RWPE2 (cell line): ENCODE data around the gene SORCS2.

Experiments used
- ATAC-seq: fragments of 200-7000 bp; cut with Tn5 transposase; 3 replicates; pipeline ENCODE4 v1.9.1; 2021; ENCODE audit warnings: low read depth
- DNase-seq: peaks from one replicate; pipeline ENCODE4 v3.0.0-alpha.2; 2020; ENCODE audit warnings: low spot score
- H3K27ac ChIP-seq: fragments of 450-650 bp; 2 replicates; pipeline ENCODE4 v1.5.1; 2017; ENCODE audit warnings: mild to moderate bottlenecking; ENCODE audit not compliant: poor library complexity, severe bottlenecking
- H3K27me3 ChIP-seq: fragments of 250-450 bp; sonication (Bioruptor Pico); 2 replicates; pipeline ENCODE4 v1.5.1; 2021; ENCODE audit warnings: mild to moderate bottlenecking, moderate library complexity; ENCODE audit not compliant: insufficient read depth, poor library complexity, severe bottlenecking
- H3K36me3 ChIP-seq: fragments of 250-450 bp; sonication (Bioruptor Pico); 2 replicates; pipeline ENCODE4 v1.5.1; 2020; ENCODE audit warnings: low read depth, mild to moderate bottlenecking, moderate library complexity
- H3K4me1 ChIP-seq: fragments of 250-450 bp; sonication (Bioruptor Pico); 2 replicates; pipeline ENCODE4 v1.5.1; 2021; ENCODE audit warnings: mild to moderate bottlenecking, moderate library complexity; ENCODE audit not compliant: insufficient read depth, poor library complexity, severe bottlenecking
- H3K4me3 ChIP-seq: fragments of 250-450 bp; sonication (Bioruptor Pico); 2 replicates; pipeline ENCODE4 v1.5.1; 2021; ENCODE audit warnings: mild to moderate bottlenecking, moderate library complexity; ENCODE audit not compliant: severe bottlenecking
- H3K9me3 ChIP-seq: fragments of 250-450 bp; sonication (Bioruptor Pico); 2 replicates; pipeline ENCODE4 v1.5.1; 2021; ENCODE audit warnings: mild to moderate bottlenecking, moderate library complexity; ENCODE audit not compliant: severe bottlenecking
- CTCF ChIP-seq: fragments of 450-650 bp; IDR thresholded peaks from one replicate; pipeline ENCODE4 v1.5.1; 2017; ENCODE audit warnings: mild to moderate bottlenecking, moderate library complexity; ENCODE audit not compliant: poor library complexity, severe bottlenecking

SORCS2 gene

GRCh38 chr4:7251321-7251720 lies 59.0 kb downstream of the SORCS2 start:
- Histone ChIP-seq H3K9me3 (no peaks in the 10 kb centered on the region), H3K36me3 (no peaks in the 10 kb centered on the region), H3K27me3 (no peaks in the 10 kb centered on the region), H3K4me1 (no peaks in the 10 kb centered on the region), H3K27ac (no peak overlapping the region), H3K4me3 (no peak overlapping the region)
- no peak for ATAC-seq
- no peak for TF ChIP-seq CTCF
- no peak for DNase-seq

GRCh38 chr4:7252051-7252450 lies 59.7 kb downstream of the SORCS2 start:
- Histone ChIP-seq H3K27me3 (no peaks in the 10 kb centered on the region), H3K4me1 (no peaks in the 10 kb centered on the region), H3K27ac (no peak overlapping the region), H3K36me3 (no peaks in the 10 kb centered on the region), H3K4me3 (no peak overlapping the region), H3K9me3 (no peaks in the 10 kb centered on the region)
- no peak for ATAC-seq
- DNase-seq, result peak; percentile 38
- no peak for TF ChIP-seq CTCF

GRCh38 chr4:7252510-7253340 lies 60.4 kb downstream of the SORCS2 start:
- DNase-seq (peak; percentile 38), ATAC-seq (no peak)
- Histone ChIP-seq H3K27ac (no peak overlapping the region), H3K9me3 (no peaks in the 10 kb centered on the region), H3K27me3 (no peaks in the 10 kb centered on the region), H3K4me1 (no peaks in the 10 kb centered on the region), H3K4me3 (no peak overlapping the region), H3K36me3 (no peaks in the 10 kb centered on the region)
- TF ChIP-seq CTCF, result no peak

GRCh38 chr4:7253341-7253700 lies 61.0 kb downstream of the SORCS2 start:
- Histone ChIP-seq H3K36me3 (no peaks in the 10 kb centered on the region), H3K27me3 (no peaks in the 10 kb centered on the region), H3K9me3 (no peaks in the 10 kb centered on the region), H3K27ac (no peak overlapping the region), H3K4me1 (no peaks in the 10 kb centered on the region), H3K4me3 (no peak overlapping the region)
- peak; percentile 47 for DNase-seq
- no peak for TF ChIP-seq CTCF
- ATAC-seq, result no peak

- ATAC-seq (no peak), DNase-seq (no peak)
- no peaks in the 10 kb centered on the region for H3K27me3 ChIP-seq
- H3K36me3 ChIP-seq, result no peaks in the 10 kb centered on the region
- no peaks in the 10 kb centered on the region for H3K9me3 ChIP-seq
- no peak for TF ChIP-seq CTCF
- H3K4me3 ChIP-seq, result no peak overlapping the region
- no peak overlapping the region for H3K27ac ChIP-seq
- no peaks in the 10 kb centered on the region for H3K4me1 ChIP-seq
Measured at GRCh38 chr4:7253837-7254236, 61.5 kb downstream of the SORCS2 start.
